WTC11 (cell line): Measurements from ENCODE around the gene HPCAL1. TPM values are rescaled to one million over a fixed set of nuclear protein-coding genes. Genes with fewer than 3 reads are reported as not detected.

Experiments used
- ATAC-seq: fragments of 200-7000 bp; cut with Tn5 transposase; 2 replicates; pipeline ENCODE4 v1.10.0; 2021; ENCODE audit warnings: mild to moderate bottlenecking, moderate library complexity
- CTCF ChIA-PET: fragments of 300-600 bp; sonication (Branson Sonifier 250); formaldehyde crosslinking; loops from one replicate; lab custom pipeline; 2021; ENCODE audit warnings: antibody characterized with exemption; lab: Charles Lee
- POLR2A ChIA-PET: fragments of 350-600 bp; sonication (Branson Sonifier 250); formaldehyde crosslinking; loops from one replicate; lab custom pipeline; 2021; ENCODE audit warnings: antibody characterized with exemption; lab: Charles Lee
- DNase-seq: peaks from one replicate; pipeline ENCODE4 v3.0.0; 2021; ENCODE audit warnings: low spot score
- H3K27ac Mint-ChIP-seq: 2 replicates; pipeline ENCODE4 v1.8.0; 2021; ENCODE audit warnings: mixed read lengths
- H3K27me3 Mint-ChIP-seq: 2 replicates; pipeline ENCODE4 v1.8.0; 2021; ENCODE audit warnings: low read depth, mild to moderate bottlenecking, moderate library complexity, mixed read lengths
- H3K36me3 Mint-ChIP-seq: 2 replicates; pipeline ENCODE4 v1.8.0; 2021; ENCODE audit warnings: mixed read lengths
- H3K4me1 Mint-ChIP-seq: 2 replicates; pipeline ENCODE4 v1.8.0; 2022; ENCODE audit warnings: mixed read lengths
- H3K4me3 Mint-ChIP-seq: 2 replicates; pipeline ENCODE4 v1.8.0; 2021; ENCODE audit warnings: mild to moderate bottlenecking, moderate library complexity, mixed read lengths
- H3K9me3 Mint-ChIP-seq: 2 replicates; pipeline ENCODE4 v1.8.0; 2021; ENCODE audit warnings: mixed read lengths
- EMX1 ChIP-seq: fragments of 250-450 bp; sonication (Bioruptor Pico); IDR thresholded peaks from 2 replicates; pipeline ENCODE4 v1.8.0; 2021; ENCODE audit warnings: mild to moderate bottlenecking
- ESRRA ChIP-seq: sonication (generic); formaldehyde crosslinking; IDR thresholded peaks from 2 replicates; pipeline ENCODE4 v1.8.1; 2022; ENCODE audit warnings: mild to moderate bottlenecking, missing genetic modification reagents, borderline replicate concordance
- HMGA2 ChIP-seq: fragments of 250-450 bp; sonication (Bioruptor Pico); IDR thresholded peaks from 2 replicates; pipeline ENCODE4 v1.4.0; 2021; ENCODE audit warnings: mild to moderate bottlenecking, moderate library complexity
- IRF2 ChIP-seq: sonication (generic); formaldehyde crosslinking; IDR thresholded peaks from 2 replicates; pipeline ENCODE4 v1.8.0; 2022; ENCODE audit warnings: low read depth, missing genetic modification reagents, borderline replicate concordance
- NR3C1 ChIP-seq: sonication (generic); formaldehyde crosslinking; conservative IDR thresholded peaks from 2 replicates; pipeline ENCODE4 v1.8.1; 2023; ENCODE audit warnings: low read depth, mild to moderate bottlenecking, missing genetic modification reagents
- OVOL2 ChIP-seq: fragments of 250-450 bp; sonication (Bioruptor Pico); IDR thresholded peaks from 2 replicates; pipeline ENCODE4 v1.9.0; 2021; ENCODE audit warnings: mild to moderate bottlenecking, borderline replicate concordance
- SMAD4 ChIP-seq: sonication (generic); formaldehyde crosslinking; IDR thresholded peaks from 2 replicates; pipeline ENCODE4 v1.8.0; 2022; ENCODE audit warnings: mild to moderate bottlenecking, missing genetic modification reagents
- TCF7 ChIP-seq: sonication (generic); formaldehyde crosslinking; IDR thresholded peaks from 2 replicates; pipeline ENCODE4 v1.8.0; 2022; ENCODE audit warnings: mild to moderate bottlenecking, low read depth, missing genetic modification reagents, moderate library complexity
- TP53 ChIP-seq: sonication (generic); formaldehyde crosslinking; IDR thresholded peaks from 2 replicates; pipeline ENCODE4 v1.8.1; 2023; ENCODE audit warnings: mild to moderate bottlenecking, missing genetic modification reagents
- ZBTB21 ChIP-seq: sonication (generic); formaldehyde crosslinking; IDR thresholded peaks from 2 replicates; pipeline ENCODE4 v1.8.1; 2023; ENCODE audit warnings: mild to moderate bottlenecking, missing genetic modification reagents, borderline replicate concordance
- total RNA-seq: library from RNA; stranded (reverse); gene quantifications from 3 replicates; pipeline ENCODE4 v1.2.3, GENCODE V29; 2021
- TF ChIP-seq, protein P1 (sequence below): sonication (generic); formaldehyde crosslinking; conservative IDR thresholded peaks from 2 replicates; pipeline ENCODE4 v1.8.1; 2022; ENCODE audit warnings: mild to moderate bottlenecking, missing genetic modification reagents
- TF ChIP-seq, protein P2 (sequence below): sonication (generic); formaldehyde crosslinking; IDR thresholded peaks from 2 replicates; pipeline ENCODE4 v1.8.1; 2023; ENCODE audit warnings: mild to moderate bottlenecking, missing genetic modification reagents, moderate library complexity
- TF ChIP-seq, protein P3 (sequence below): sonication (generic); formaldehyde crosslinking; IDR thresholded peaks from 2 replicates; pipeline ENCODE4 v1.8.1; 2022; ENCODE audit warnings: missing genetic modification reagents, borderline replicate concordance
- TF ChIP-seq, protein P4 (sequence below): sonication (generic); formaldehyde crosslinking; IDR thresholded peaks from 2 replicates; pipeline ENCODE4 v1.8.0; 2022; ENCODE audit warnings: missing genetic modification reagents
- TF ChIP-seq, protein P5 (sequence below): fragments of 250-450 bp; sonication (Bioruptor Pico); IDR thresholded peaks from 2 replicates; pipeline ENCODE4 v1.9.0; 2021; ENCODE audit warnings: mild to moderate bottlenecking
- TF ChIP-seq, protein P6 (sequence below): sonication (generic); formaldehyde crosslinking; IDR thresholded peaks from 2 replicates; pipeline ENCODE4 v1.8.0; 2022; ENCODE audit warnings: mild to moderate bottlenecking, missing genetic modification reagents
- TF ChIP-seq, protein P7 (sequence below): sonication (generic); formaldehyde crosslinking; IDR thresholded peaks from 2 replicates; pipeline ENCODE4 v1.8.0; 2023; ENCODE audit warnings: mild to moderate bottlenecking, missing genetic modification reagents
- TF ChIP-seq, protein P8 (sequence below): sonication (generic); formaldehyde crosslinking; IDR thresholded peaks from 2 replicates; pipeline ENCODE4 v1.8.0; 2022; ENCODE audit warnings: mild to moderate bottlenecking, missing genetic modification reagents

HPCAL1 gene
- total RNA-seq, 1 experiment from 2014 or later: 11.8 TPM

DNA sequence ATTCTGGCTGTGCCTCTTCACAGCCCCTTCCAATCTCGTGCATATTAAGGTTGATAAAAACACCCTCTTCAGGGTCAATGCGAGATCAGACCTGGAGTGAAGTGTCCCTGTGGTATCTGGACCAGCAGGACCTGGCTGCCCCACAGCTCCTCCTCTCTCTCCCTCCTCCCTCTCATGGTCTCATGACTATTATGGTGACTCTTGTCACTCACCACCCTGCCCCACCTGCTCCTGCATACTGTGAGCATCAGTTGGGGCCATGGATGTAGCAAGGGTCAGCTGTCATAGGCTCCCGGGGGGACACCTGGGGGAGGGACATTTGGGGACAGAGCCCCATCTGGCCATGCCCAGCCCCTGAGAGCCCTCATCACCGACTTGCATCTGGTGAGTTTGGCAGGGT is 95.2 kb downstream of the HPCAL1 start (continued):
- TF ChIP-seq OVOL2 (no peak), SMAD4 (CRISPR knock-in tag) (no peak), NR3C1 (CRISPR knock-in tag) (no peak)
- TF ChIP-seq, protein P1, sequence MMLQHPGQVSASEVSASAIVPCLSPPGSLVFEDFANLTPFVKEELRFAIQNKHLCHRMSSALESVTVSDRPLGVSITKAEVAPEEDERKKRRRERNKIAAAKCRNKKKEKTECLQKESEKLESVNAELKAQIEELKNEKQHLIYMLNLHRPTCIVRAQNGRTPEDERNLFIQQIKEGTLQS (CRISPR knock-in tag): no peak
- TF ChIP-seq, protein P2, sequence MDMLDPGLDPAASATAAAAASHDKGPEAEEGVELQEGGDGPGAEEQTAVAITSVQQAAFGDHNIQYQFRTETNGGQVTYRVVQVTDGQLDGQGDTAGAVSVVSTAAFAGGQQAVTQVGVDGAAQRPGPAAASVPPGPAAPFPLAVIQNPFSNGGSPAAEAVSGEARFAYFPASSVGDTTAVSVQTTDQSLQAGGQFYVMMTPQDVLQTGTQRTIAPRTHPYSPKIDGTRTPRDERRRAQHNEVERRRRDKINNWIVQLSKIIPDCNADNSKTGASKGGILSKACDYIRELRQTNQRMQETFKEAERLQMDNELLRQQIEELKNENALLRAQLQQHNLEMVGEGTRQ (CRISPR knock-in tag): no peak

DNA sequence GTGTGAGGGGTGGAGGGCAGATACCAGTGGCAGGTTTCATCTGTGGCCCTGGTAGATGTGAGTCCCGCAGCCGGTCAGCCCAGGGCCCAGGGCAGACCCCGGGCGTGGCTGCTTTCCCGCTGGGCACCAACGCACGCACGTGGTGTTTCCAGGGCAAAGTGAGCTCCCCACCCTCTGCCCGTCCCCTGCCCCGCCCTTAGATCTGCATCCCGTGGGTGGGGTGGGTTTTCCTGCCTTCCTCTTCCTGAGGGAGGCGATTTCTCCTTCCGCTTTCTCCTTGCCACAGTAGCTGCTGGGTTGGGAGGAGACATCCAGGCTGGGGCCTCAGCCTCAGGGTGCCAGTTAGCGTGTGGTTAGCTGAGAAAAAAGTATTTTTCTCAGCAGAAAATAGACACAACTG is 95.8 kb downstream of the HPCAL1 start:
- CTCF ChIA-PET: interaction anchor here (0.6 to 3.1 kb wide), 2 partner anchors 10 to 74 kb away, joined by 3 to 20 read pairs; no protein-coding TSS in a partner anchor
- TF ChIP-seq, protein P3, sequence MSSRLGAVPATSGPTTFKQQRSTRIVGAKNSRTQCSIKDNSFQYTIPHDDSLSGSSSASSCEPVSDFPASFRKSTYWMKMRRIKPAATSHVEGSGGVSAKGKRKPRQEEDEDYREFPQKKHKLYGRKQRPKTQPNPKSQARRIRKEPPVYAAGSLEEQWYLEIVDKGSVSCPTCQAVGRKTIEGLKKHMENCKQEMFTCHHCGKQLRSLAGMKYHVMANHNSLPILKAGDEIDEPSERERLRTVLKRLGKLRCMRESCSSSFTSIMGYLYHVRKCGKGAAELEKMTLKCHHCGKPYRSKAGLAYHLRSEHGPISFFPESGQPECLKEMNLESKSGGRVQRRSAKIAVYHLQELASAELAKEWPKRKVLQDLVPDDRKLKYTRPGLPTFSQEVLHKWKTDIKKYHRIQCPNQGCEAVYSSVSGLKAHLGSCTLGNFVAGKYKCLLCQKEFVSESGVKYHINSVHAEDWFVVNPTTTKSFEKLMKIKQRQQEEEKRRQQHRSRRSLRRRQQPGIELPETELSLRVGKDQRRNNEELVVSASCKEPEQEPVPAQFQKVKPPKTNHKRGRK (CRISPR knock-in tag): no peak
- TF ChIP-seq, protein P4, sequence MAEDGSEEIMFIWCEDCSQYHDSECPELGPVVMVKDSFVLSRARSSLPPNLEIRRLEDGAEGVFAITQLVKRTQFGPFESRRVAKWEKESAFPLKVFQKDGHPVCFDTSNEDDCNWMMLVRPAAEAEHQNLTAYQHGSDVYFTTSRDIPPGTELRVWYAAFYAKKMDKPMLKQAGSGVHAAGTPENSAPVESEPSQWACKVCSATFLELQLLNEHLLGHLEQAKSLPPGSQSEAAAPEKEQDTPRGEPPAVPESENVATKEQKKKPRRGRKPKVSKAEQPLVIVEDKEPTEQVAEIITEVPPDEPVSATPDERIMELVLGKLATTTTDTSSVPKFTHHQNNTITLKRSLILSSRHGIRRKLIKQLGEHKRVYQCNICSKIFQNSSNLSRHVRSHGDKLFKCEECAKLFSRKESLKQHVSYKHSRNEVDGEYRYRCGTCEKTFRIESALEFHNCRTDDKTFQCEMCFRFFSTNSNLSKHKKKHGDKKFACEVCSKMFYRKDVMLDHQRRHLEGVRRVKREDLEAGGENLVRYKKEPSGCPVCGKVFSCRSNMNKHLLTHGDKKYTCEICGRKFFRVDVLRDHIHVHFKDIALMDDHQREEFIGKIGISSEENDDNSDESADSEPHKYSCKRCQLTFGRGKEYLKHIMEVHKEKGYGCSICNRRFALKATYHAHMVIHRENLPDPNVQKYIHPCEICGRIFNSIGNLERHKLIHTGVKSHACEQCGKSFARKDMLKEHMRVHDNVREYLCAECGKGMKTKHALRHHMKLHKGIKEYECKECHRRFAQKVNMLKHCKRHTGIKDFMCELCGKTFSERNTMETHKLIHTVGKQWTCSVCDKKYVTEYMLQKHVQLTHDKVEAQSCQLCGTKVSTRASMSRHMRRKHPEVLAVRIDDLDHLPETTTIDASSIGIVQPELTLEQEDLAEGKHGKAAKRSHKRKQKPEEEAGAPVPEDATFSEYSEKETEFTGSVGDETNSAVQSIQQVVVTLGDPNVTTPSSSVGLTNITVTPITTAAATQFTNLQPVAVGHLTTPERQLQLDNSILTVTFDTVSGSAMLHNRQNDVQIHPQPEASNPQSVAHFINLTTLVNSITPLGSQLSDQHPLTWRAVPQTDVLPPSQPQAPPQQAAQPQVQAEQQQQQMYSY: no peak
- TF ChIP-seq HMGA2 (CRISPR knock-in tag) (no peak), ZBTB21 (CRISPR knock-in tag) (no peak), EMX1 (CRISPR knock-in tag) (no peak), ESRRA (CRISPR knock-in tag) (no peak), TCF7 (no peak), IRF2 (CRISPR knock-in tag) (no peak), TP53 (CRISPR knock-in tag) (no peak)
- TF ChIP-seq, protein P5, sequence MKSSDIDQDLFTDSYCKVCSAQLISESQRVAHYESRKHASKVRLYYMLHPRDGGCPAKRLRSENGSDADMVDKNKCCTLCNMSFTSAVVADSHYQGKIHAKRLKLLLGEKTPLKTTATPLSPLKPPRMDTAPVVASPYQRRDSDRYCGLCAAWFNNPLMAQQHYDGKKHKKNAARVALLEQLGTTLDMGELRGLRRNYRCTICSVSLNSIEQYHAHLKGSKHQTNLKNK (CRISPR knock-in tag): no peak
- TF ChIP-seq, protein P6, sequence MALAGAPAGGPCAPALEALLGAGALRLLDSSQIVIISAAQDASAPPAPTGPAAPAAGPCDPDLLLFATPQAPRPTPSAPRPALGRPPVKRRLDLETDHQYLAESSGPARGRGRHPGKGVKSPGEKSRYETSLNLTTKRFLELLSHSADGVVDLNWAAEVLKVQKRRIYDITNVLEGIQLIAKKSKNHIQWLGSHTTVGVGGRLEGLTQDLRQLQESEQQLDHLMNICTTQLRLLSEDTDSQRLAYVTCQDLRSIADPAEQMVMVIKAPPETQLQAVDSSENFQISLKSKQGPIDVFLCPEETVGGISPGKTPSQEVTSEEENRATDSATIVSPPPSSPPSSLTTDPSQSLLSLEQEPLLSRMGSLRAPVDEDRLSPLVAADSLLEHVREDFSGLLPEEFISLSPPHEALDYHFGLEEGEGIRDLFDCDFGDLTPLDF (CRISPR knock-in tag): no peak
- TF ChIP-seq, protein P7, sequence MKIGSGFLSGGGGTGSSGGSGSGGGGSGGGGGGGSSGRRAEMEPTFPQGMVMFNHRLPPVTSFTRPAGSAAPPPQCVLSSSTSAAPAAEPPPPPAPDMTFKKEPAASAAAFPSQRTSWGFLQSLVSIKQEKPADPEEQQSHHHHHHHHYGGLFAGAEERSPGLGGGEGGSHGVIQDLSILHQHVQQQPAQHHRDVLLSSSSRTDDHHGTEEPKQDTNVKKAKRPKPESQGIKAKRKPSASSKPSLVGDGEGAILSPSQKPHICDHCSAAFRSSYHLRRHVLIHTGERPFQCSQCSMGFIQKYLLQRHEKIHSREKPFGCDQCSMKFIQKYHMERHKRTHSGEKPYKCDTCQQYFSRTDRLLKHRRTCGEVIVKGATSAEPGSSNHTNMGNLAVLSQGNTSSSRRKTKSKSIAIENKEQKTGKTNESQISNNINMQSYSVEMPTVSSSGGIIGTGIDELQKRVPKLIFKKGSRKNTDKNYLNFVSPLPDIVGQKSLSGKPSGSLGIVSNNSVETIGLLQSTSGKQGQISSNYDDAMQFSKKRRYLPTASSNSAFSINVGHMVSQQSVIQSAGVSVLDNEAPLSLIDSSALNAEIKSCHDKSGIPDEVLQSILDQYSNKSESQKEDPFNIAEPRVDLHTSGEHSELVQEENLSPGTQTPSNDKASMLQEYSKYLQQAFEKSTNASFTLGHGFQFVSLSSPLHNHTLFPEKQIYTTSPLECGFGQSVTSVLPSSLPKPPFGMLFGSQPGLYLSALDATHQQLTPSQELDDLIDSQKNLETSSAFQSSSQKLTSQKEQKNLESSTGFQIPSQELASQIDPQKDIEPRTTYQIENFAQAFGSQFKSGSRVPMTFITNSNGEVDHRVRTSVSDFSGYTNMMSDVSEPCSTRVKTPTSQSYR (CRISPR knock-in tag): no peak
- TF ChIP-seq, protein P8, sequence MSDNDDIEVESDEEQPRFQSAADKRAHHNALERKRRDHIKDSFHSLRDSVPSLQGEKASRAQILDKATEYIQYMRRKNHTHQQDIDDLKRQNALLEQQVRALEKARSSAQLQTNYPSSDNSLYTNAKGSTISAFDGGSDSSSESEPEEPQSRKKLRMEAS (CRISPR knock-in tag): no peak
- Mint-ChIP-seq H3K27me3 (no peaks in the 10 kb centered on the region), H3K9me3 (no peaks in the 10 kb centered on the region), H3K27ac (no peak overlapping the region), H3K4me1 (peaks cover 18% of the 10 kb centered on the region), H3K4me3 (no peak overlapping the region), H3K36me3 (peaks cover 5% of the 10 kb centered on the region)
- DNase-seq (no peak), ATAC-seq (no peak)
- POLR2A ChIA-PET: no interaction called here
